ENCODE data around the gene ACTG2. TPM values are rescaled to one million over a fixed set of nuclear protein-coding genes. Genes with fewer than 3 reads are reported as not detected.

The ACTG2 gene
- 10 to 100 TPM in 1 of 2 donors, 1 to 10 TPM in 1; 5.3 to 21.0 TPM for total RNA-seq
- 1 to 10 TPM; 5.5 to 6.9 TPM for polyA plus RNA-seq (ENCODE audit: insufficient read length in 2 of 2)
- long read RNA-seq, donor 1, partial matches to known transcripts = 0 of 1 reads
- long read RNA-seq, donor 1, other reads (novel, unspliced or antisense) = 0 of 1 reads
- long read RNA-seq, donor 2 = 0 reads
- long read RNA-seq, donor 3, partial matches to known transcripts = 0 of 3 reads
- long read RNA-seq, donor 3, other reads (novel, unspliced or antisense) = 0 of 3 reads
- long read RNA-seq, donor 4, transcript ACTG2-201 (9 exons, 1,530 nt) = major isoform, 20 of 21 reads
- long read RNA-seq, donor 4, partial matches to known transcripts = 0 of 21 reads
- long read RNA-seq, donor 4, other reads (novel, unspliced or antisense) = 0 of 21 reads

GRCh38 chr2:73892631-73893329 is at the start of gene ACTG2:
Gene ACTG2, plus strand, starts transcription at chr2:73893008. Its CDS starts 8,304 bp downstream, at chr2:73901312.
- peaks cover 8% of the 10 kb centered on the region for H3K4me1 ChIP-seq (ENCODE audit: control insufficient read depth, insufficient read depth, low read length)
- H3K36me3 ChIP-seq (ENCODE audit: control insufficient read depth, insufficient read depth, low read length) = no peaks in the 10 kb centered on the region
- no peak within 1 kb of the TSS for H3K4me3 ChIP-seq (ENCODE audit: low read depth, low read length)
- WGBS (ENCODE audit: insufficient coverage) = 74% methylated on average over 9 of the region's 15 CpGs
- H3K27ac ChIP-seq (ENCODE audit: low read depth, low read length) = no peak within 1 kb of the TSS
- H3K9me3 ChIP-seq (ENCODE audit: control insufficient read depth, insufficient read depth, low read length) = no peaks in the 10 kb centered on the region
- DNase-seq (ENCODE audit: low read depth in 4 of 6, low spot score in 6 of 6) = no peak
- peaks cover 2% of the 10 kb centered on the region for H3K27me3 ChIP-seq (ENCODE audit: control insufficient read depth, insufficient read depth, low read length)

DNA sequence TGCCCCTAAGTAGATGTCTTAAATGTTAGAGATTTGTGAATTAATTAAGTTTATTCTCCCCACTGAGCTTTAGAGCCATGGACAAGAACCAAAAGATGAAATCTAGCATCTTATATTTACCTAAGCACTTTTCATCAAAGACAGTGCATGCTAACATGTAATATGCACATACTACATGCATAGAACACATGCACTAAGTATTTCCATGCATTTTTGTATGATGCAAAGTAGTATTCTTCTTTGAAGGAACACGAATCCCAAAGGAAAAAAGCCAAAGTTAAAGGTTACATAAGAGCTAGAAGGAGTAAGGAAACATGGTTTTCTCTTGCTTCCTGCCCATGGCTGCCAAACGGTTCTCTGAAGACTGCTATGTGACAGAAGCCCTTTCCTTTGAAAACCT is 48.7 kb upstream of the ACTG2 start:
- no peaks in the 10 kb centered on the region for H3K4me1 ChIP-seq (ENCODE audit: control insufficient read depth, insufficient read depth, low read length)
- H3K9me3 ChIP-seq (ENCODE audit: control insufficient read depth, insufficient read depth, low read length) = no peaks in the 10 kb centered on the region
- no peak overlapping the region for H3K4me3 ChIP-seq (ENCODE audit: low read depth, low read length)
- H3K27me3 ChIP-seq (ENCODE audit: control insufficient read depth, insufficient read depth, low read length) = no peaks in the 10 kb centered on the region
- no peak for DNase-seq (ENCODE audit: low read depth in 4 of 6, low spot score in 6 of 6)
- WGBS (ENCODE audit: insufficient coverage) = 88% methylated on average over 1 of the region's 2 CpGs
- H3K36me3 ChIP-seq (ENCODE audit: control insufficient read depth, insufficient read depth, low read length) = peaks cover 26% of the 10 kb centered on the region
- no peak overlapping the region for H3K27ac ChIP-seq (ENCODE audit: low read depth, low read length)

GRCh38 chr2:73850009-73850408 is 42.8 kb upstream of the ACTG2 start:
- H3K27me3 ChIP-seq (ENCODE audit: control insufficient read depth, insufficient read depth, low read length) = no peaks in the 10 kb centered on the region
- WGBS (ENCODE audit: insufficient coverage) = 88% methylated on average over 2 of the region's 2 CpGs
- H3K4me1 ChIP-seq (ENCODE audit: control insufficient read depth, insufficient read depth, low read length) = no peaks in the 10 kb centered on the region
- peaks cover 63% of the 10 kb centered on the region for H3K36me3 ChIP-seq (ENCODE audit: control insufficient read depth, insufficient read depth, low read length)
- no peak overlapping the region for H3K4me3 ChIP-seq (ENCODE audit: low read depth, low read length)
- H3K27ac ChIP-seq (ENCODE audit: low read depth, low read length) = no peak overlapping the region
- no peak for DNase-seq (ENCODE audit: low read depth in 4 of 6, low spot score in 6 of 6)
- H3K9me3 ChIP-seq (ENCODE audit: control insufficient read depth, insufficient read depth, low read length) = no peaks in the 10 kb centered on the region

- no peaks in the 10 kb centered on the region for H3K4me1 ChIP-seq (ENCODE audit: control insufficient read depth, insufficient read depth, low read length)
- WGBS (ENCODE audit: insufficient coverage) = 93% methylated on average over 2 of the region's 3 CpGs
- H3K4me3 ChIP-seq (ENCODE audit: low read depth, low read length) = no peak overlapping the region
- DNase-seq (ENCODE audit: low read depth in 4 of 6, low spot score in 6 of 6) = no peak
- H3K9me3 ChIP-seq (ENCODE audit: control insufficient read depth, insufficient read depth, low read length) = no peaks in the 10 kb centered on the region
- H3K27ac ChIP-seq (ENCODE audit: low read depth, low read length) = no peak overlapping the region
- no peaks in the 10 kb centered on the region for H3K27me3 ChIP-seq (ENCODE audit: control insufficient read depth, insufficient read depth, low read length)
- peaks cover 60% of the 10 kb centered on the region for H3K36me3 ChIP-seq (ENCODE audit: control insufficient read depth, insufficient read depth, low read length)
Observed at GRCh38 chr2:73851274-73851673, 41.5 kb upstream of the ACTG2 start.

DNA sequence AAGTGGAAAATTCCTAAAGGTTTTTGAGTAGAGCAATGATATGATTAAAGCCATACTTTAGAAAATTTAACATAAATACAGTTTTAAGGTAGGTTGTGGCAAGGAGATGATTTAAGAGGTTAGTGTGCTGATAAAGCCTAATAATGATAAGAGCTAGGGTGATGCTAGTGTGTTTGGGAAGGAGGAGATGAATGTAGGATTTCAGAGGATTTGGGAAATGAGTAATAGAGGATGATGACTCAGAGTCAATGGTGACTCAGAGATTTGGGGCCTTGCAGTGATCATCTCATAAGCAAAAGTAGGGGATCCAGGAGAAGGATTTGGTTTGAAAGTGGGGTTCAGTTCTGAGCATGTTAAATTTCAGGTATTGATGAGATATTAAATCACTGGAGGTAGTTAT is 40.8 kb upstream of the ACTG2 start:
- Histone ChIP-seq H3K27me3 (ENCODE audit: control insufficient read depth, insufficient read depth, low read length) (no peaks in the 10 kb centered on the region), H3K27ac (ENCODE audit: low read depth, low read length) (no peak overlapping the region), H3K4me3 (ENCODE audit: low read depth, low read length) (no peak overlapping the region), H3K36me3 (ENCODE audit: control insufficient read depth, insufficient read depth, low read length) (peaks cover 55% of the 10 kb centered on the region), H3K9me3 (ENCODE audit: control insufficient read depth, insufficient read depth, low read length) (no peaks in the 10 kb centered on the region), H3K4me1 (ENCODE audit: control insufficient read depth, insufficient read depth, low read length) (no peaks in the 10 kb centered on the region)
- DNase-seq (ENCODE audit: low read depth in 4 of 6, low spot score in 6 of 6) = no peak

- Histone ChIP-seq H3K4me1 (ENCODE audit: control insufficient read depth, insufficient read depth, low read length) (no peaks in the 10 kb centered on the region), H3K36me3 (ENCODE audit: control insufficient read depth, insufficient read depth, low read length) (peaks cover 44% of the 10 kb centered on the region), H3K27me3 (ENCODE audit: control insufficient read depth, insufficient read depth, low read length) (no peaks in the 10 kb centered on the region), H3K9me3 (ENCODE audit: control insufficient read depth, insufficient read depth, low read length) (no peaks in the 10 kb centered on the region), H3K4me3 (ENCODE audit: low read depth, low read length) (no peak overlapping the region), H3K27ac (ENCODE audit: low read depth, low read length) (no peak overlapping the region)
- 71% methylated on average over 1 of the region's 2 CpGs for WGBS (ENCODE audit: insufficient coverage)
- DNase-seq (ENCODE audit: low read depth in 4 of 6, low spot score in 6 of 6) = no peak
Observed at GRCh38 chr2:73855526-73855925, 37.3 kb upstream of the ACTG2 start.

DNA sequence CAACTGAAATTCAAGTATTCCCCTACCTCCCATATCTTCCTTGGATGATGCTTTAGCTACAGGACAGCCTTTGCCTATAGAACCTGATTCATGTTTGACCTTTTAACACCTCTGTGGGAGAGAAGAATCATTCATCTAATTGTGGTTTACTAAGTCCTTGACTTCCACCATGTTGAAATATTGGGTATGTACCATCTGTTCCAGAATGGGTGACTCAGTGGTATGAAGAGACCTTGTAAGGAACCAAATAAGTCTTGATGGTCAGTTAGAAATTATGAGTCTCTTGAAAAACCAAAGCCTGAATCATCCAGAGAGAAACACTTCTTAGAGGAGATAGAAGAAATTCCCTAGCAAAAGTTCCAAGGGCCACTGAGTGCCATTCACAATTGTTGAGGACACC is 36.6 kb upstream of the ACTG2 start:
- no peak for DNase-seq (ENCODE audit: low read depth in 4 of 6, low spot score in 6 of 6)
- Histone ChIP-seq H3K4me1 (ENCODE audit: control insufficient read depth, insufficient read depth, low read length) (no peaks in the 10 kb centered on the region), H3K9me3 (ENCODE audit: control insufficient read depth, insufficient read depth, low read length) (no peaks in the 10 kb centered on the region), H3K36me3 (ENCODE audit: control insufficient read depth, insufficient read depth, low read length) (peaks cover 44% of the 10 kb centered on the region), H3K27ac (ENCODE audit: low read depth, low read length) (no peak overlapping the region), H3K27me3 (ENCODE audit: control insufficient read depth, insufficient read depth, low read length) (no peaks in the 10 kb centered on the region), H3K4me3 (ENCODE audit: low read depth, low read length) (no peak overlapping the region)

- DNase-seq (ENCODE audit: low read depth in 4 of 6, low spot score in 6 of 6) = no peak
- Histone ChIP-seq H3K36me3 (ENCODE audit: control insufficient read depth, insufficient read depth, low read length) (peaks cover 31% of the 10 kb centered on the region), H3K9me3 (ENCODE audit: control insufficient read depth, insufficient read depth, low read length) (no peaks in the 10 kb centered on the region), H3K27ac (ENCODE audit: low read depth, low read length) (no peak overlapping the region), H3K4me3 (ENCODE audit: low read depth, low read length) (no peak overlapping the region), H3K27me3 (ENCODE audit: control insufficient read depth, insufficient read depth, low read length) (no peaks in the 10 kb centered on the region), H3K4me1 (ENCODE audit: control insufficient read depth, insufficient read depth, low read length) (no peaks in the 10 kb centered on the region)
- no CpG with 5 or more reads among the region's 6 CpGs for WGBS (ENCODE audit: insufficient coverage)
Observed at GRCh38 chr2:73859721-73860586, 32.9 kb upstream of the ACTG2 start.

GRCh38 chr2:73862987-73863386 is 29.8 kb upstream of the ACTG2 start:
- H3K27ac ChIP-seq (ENCODE audit: low read depth, low read length) = no peak overlapping the region
- peaks cover 20% of the 10 kb centered on the region for H3K36me3 ChIP-seq (ENCODE audit: control insufficient read depth, insufficient read depth, low read length)
- H3K4me3 ChIP-seq (ENCODE audit: low read depth, low read length) = no peak overlapping the region
- 79% methylated on average over 2 of the region's 2 CpGs for WGBS (ENCODE audit: insufficient coverage)
- H3K4me1 ChIP-seq (ENCODE audit: control insufficient read depth, insufficient read depth, low read length) = no peaks in the 10 kb centered on the region
- no peaks in the 10 kb centered on the region for H3K27me3 ChIP-seq (ENCODE audit: control insufficient read depth, insufficient read depth, low read length)
- no peaks in the 10 kb centered on the region for H3K9me3 ChIP-seq (ENCODE audit: control insufficient read depth, insufficient read depth, low read length)
- DNase-seq (ENCODE audit: low read depth in 4 of 6, low spot score in 6 of 6) = no peak
